Measurements from ENCODE around the gene BRAP.

DNA sequence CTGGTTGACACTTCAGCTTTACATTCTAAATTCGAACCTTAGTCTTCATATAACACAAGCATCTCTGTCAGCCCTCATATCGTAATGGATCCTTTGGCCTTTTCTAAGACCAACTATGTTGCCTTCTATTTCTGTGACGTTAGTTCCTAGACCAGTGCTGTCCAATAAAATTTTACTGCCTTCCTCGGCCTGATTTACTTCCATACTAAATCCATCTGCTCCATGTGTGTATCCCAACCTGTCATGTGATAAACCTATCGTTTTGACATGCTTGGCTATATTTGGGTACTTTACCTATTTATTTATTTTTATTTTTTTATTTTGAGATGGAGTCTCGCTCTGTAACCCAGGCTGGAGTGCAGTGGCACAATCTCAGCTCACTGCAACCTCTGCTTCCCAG is 20.4 kb upstream of the BRAP start:
- TF ChIP-seq POLR2AphosphoS5 (IDR thresholded peaks at IDR 0.05; ENCODE audit: low read depth, low read length) (no peak), SIN3A (IDR thresholded peaks at IDR 0.05; ENCODE audit: borderline replicate concordance, insufficient read depth, low read length) (no peak), TAF1 (IDR thresholded peaks at IDR 0.05; ENCODE audit: borderline replicate concordance, insufficient read depth, low read length) (no peak)
